GM23338 (cell line): ENCODE data around the gene ZNF516. TPM values are rescaled to one million over a fixed set of nuclear protein-coding genes. Genes with fewer than 3 reads are reported as not detected.

Source experiments
- ATAC-seq: fragments of 200-7000 bp; cut with Tn5 transposase; 3 replicates; pipeline ENCODE4 v1.9.1; 2020
- DNase-seq: peaks from one replicate; pipeline ENCODE4 v3.0.0-alpha.2; 2015; ENCODE audit warnings: low spot score
- H2AFZ ChIP-seq: fragments of 200-600 bp; sonication (generic); 2 replicates; pipeline ENCODE4 v1.8.0; 2016; ENCODE audit warnings: antibody characterized with exemption, mild to moderate bottlenecking, moderate library complexity
- H3F3A ChIP-seq: fragments of 200-600 bp; sonication (generic); replicated peaks from 2 replicates; pipeline ENCODE4 v1.8.0; 2017; ENCODE audit warnings: antibody characterized with exemption, mixed run types, low read depth
- H3K27ac ChIP-seq: fragments of 200-600 bp; sonication (generic); 2 replicates; pipeline ENCODE4 v1.6.1; 2016; ENCODE audit warnings: low read depth
- H3K27me3 ChIP-seq: fragments of 200-600 bp; sonication (generic); 2 replicates; pipeline ENCODE4 v1.8.0; 2016; ENCODE audit warnings: mild to moderate bottlenecking, mixed run types, moderate library complexity; ENCODE audit not compliant: insufficient read depth
- H3K36me3 ChIP-seq: fragments of 200-600 bp; sonication (generic); 2 replicates; pipeline ENCODE4 v1.8.0; 2016; ENCODE audit warnings: mild to moderate bottlenecking; ENCODE audit not compliant: insufficient read depth
- H3K4me1 ChIP-seq: fragments of 200-600 bp; sonication (generic); 2 replicates; pipeline ENCODE4 v1.8.0; 2016; ENCODE audit warnings: mild to moderate bottlenecking, moderate library complexity; ENCODE audit not compliant: insufficient read depth
- H3K4me2 ChIP-seq: fragments of 200-600 bp; sonication (generic); 2 replicates; pipeline ENCODE4 v1.7.1; 2017; ENCODE audit warnings: mixed run types
- H3K4me3 ChIP-seq: fragments of 200-600 bp; sonication (generic); 2 replicates; pipeline ENCODE4 v1.6.1; 2016; ENCODE audit warnings: mixed run types
- H3K79me2 ChIP-seq: fragments of 200-600 bp; sonication (generic); replicated peaks from 2 replicates; pipeline ENCODE4 v1.8.0; 2017; ENCODE audit warnings: mild to moderate bottlenecking; ENCODE audit not compliant: insufficient read depth
- H3K9me2 ChIP-seq: fragments of 200-600 bp; sonication (generic); 2 replicates; pipeline ENCODE4 v1.8.0; 2017; ENCODE audit not compliant: insufficient read depth
- H4K20me1 ChIP-seq: fragments of 200-600 bp; sonication (generic); replicated peaks from 2 replicates; pipeline ENCODE4 v1.8.0; 2017; ENCODE audit warnings: mild to moderate bottlenecking; ENCODE audit not compliant: insufficient read depth
- H3K27ac Mint-ChIP-seq: 2 replicates; pipeline ENCODE4 v1.8.0; 2020; ENCODE audit warnings: inconsistent platforms, mild to moderate bottlenecking, moderate library complexity, mixed read lengths
- H3K27me3 Mint-ChIP-seq: 3 replicates; pipeline ENCODE4 v1.8.0; 2022; ENCODE audit warnings: low read depth, mild to moderate bottlenecking, moderate library complexity, mixed read lengths, inconsistent platforms; ENCODE audit not compliant: insufficient read depth, poor library complexity
- H3K36me3 Mint-ChIP-seq: 3 replicates; pipeline ENCODE4 v1.8.0; 2021; ENCODE audit warnings: low read depth, mild to moderate bottlenecking, inconsistent platforms, moderate library complexity, mixed read lengths
- H3K4me1 Mint-ChIP-seq: 3 replicates; pipeline ENCODE4 v1.8.0; 2020; ENCODE audit warnings: mild to moderate bottlenecking, inconsistent platforms, mixed read lengths
- H3K4me3 Mint-ChIP-seq: 3 replicates; pipeline ENCODE4 v1.8.0; 2021; ENCODE audit warnings: moderate library complexity, mild to moderate bottlenecking, inconsistent platforms, mixed read lengths
- H3K9me3 Mint-ChIP-seq: 3 replicates; pipeline ENCODE4 v1.8.0; 2020; ENCODE audit warnings: moderate library complexity, mild to moderate bottlenecking, inconsistent platforms, mixed read lengths
- EZH2phosphoT487 ChIP-seq: fragments of 200-600 bp; sonication (generic); IDR thresholded peaks from one replicate; pipeline ENCODE4 v1.8.1; 2018; ENCODE audit warnings: antibody characterized with exemption; ENCODE audit not compliant: unreplicated experiment
- NANOG ChIP-seq: IDR thresholded peaks from 2 replicates; pipeline ENCODE4 v1.6.1; 2016; ENCODE audit warnings: antibody characterized with exemption, borderline replicate concordance
- REST ChIP-seq: IDR thresholded peaks from one replicate; pipeline ENCODE4 v1.6.1; 2018; ENCODE audit warnings: antibody characterized with exemption; ENCODE audit not compliant: unreplicated experiment
- STAT1 ChIP-seq: IDR thresholded peaks from one replicate; pipeline ENCODE4 v1.6.1; 2016; ENCODE audit warnings: antibody characterized with exemption; ENCODE audit not compliant: unreplicated experiment
- polyA plus RNA-seq: library from polyadenylated mRNA; unstranded; fragments of >200 nt; fragmentation: Nextera tagmentation; extraction: Ambion mirVana; gene quantifications from 2 replicates; pipeline ENCODE4 v1.2.1, GENCODE V29; 2016
- total RNA-seq: library from RNA; depleted of rRNA; stranded (reverse); fragments of >200 nt; shearing (Covaris generic); gene quantifications from 2 replicates; pipeline ENCODE4 v1.2.3, GENCODE V29; 2014
- TF ChIP-seq, protein P1 (sequence below): fragments of 250-450 bp; sonication (Bioruptor Pico); IDR thresholded peaks from 2 replicates; pipeline ENCODE4 v1.5.0; 2020; ENCODE audit warnings: mild to moderate bottlenecking, moderate library complexity

The ZNF516 gene
- total and polyA plus RNA-seq, 2 experiments from 2014 or later, result 11.9 to 24.2 TPM

- TF ChIP-seq, protein P1, sequence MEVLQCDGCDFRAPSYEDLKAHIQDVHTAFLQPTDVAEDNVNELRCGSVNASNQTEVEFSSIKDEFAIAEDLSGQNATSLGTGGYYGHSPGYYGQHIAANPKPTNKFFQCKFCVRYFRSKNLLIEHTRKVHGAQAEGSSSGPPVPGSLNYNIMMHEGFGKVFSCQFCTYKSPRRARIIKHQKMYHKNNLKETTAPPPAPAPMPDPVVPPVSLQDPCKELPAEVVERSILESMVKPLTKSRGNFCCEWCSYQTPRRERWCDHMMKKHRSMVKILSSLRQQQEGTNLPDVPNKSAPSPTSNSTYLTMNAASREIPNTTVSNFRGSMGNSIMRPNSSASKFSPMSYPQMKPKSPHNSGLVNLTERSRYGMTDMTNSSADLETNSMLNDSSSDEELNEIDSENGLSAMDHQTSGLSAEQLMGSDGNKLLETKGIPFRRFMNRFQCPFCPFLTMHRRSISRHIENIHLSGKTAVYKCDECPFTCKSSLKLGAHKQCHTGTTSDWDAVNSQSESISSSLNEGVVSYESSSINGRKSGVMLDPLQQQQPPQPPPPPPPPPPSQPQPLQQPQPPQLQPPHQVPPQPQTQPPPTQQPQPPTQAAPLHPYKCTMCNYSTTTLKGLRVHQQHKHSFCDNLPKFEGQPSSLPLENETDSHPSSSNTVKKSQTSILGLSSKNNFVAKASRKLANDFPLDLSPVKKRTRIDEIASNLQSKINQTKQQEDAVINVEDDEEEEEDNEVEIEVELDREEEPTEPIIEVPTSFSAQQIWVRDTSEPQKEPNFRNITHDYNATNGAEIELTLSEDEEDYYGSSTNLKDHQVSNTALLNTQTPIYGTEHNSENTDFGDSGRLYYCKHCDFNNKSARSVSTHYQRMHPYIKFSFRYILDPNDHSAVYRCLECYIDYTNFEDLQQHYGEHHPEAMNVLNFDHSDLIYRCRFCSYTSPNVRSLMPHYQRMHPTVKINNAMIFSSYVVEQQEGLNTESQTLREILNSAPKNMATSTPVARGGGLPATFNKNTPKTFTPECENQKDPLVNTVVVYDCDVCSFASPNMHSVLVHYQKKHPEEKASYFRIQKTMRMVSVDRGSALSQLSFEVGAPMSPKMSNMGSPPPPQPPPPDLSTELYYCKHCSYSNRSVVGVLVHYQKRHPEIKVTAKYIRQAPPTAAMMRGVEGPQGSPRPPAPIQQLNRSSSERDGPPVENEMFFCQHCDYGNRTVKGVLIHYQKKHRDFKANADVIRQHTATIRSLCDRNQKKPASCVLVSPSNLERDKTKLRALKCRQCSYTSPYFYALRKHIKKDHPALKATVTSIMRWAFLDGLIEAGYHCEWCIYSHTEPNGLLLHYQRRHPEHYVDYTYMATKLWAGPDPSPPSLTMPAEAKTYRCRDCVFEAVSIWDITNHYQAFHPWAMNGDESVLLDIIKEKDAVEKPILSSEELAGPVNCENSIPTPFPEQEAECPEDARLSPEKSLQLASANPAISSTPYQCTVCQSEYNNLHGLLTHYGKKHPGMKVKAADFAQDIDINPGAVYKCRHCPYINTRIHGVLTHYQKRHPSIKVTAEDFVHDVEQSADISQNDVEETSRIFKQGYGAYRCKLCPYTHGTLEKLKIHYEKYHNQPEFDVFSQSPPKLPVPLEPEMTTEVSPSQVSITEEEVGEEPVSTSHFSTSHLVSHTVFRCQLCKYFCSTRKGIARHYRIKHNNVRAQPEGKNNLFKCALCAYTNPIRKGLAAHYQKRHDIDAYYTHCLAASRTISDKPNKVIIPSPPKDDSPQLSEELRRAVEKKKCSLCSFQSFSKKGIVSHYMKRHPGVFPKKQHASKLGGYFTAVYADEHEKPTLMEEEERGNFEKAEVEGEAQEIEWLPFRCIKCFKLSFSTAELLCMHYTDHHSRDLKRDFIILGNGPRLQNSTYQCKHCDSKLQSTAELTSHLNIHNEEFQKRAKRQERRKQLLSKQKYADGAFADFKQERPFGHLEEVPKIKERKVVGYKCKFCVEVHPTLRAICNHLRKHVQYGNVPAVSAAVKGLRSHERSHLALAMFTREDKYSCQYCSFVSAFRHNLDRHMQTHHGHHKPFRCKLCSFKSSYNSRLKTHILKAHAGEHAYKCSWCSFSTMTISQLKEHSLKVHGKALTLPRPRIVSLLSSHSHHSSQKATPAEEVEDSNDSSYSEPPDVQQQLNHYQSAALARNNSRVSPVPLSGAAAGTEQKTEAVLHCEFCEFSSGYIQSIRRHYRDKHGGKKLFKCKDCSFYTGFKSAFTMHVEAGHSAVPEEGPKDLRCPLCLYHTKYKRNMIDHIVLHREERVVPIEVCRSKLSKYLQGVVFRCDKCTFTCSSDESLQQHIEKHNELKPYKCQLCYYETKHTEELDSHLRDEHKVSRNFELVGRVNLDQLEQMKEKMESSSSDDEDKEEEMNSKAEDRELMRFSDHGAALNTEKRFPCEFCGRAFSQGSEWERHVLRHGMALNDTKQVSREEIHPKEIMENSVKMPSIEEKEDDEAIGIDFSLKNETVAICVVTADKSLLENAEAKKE (CRISPR knock-in tag), result no peak
- no peak for TF ChIP-seq NANOG
- TF ChIP-seq STAT1, result no peak
Observed at GRCh38 chr18:76358774-76359173, 136.3 kb downstream of the ZNF516 start (continued).

- Mint-ChIP-seq H3K27me3 (no peaks in the 10 kb centered on the region), H3K4me3 (no peak overlapping the region), H3K4me1 (peaks cover 16% of the 10 kb centered on the region), H3K36me3 (peaks cover 29% of the 10 kb centered on the region), H3K27ac (no peak overlapping the region), H3K9me3 (peaks cover 10% of the 10 kb centered on the region; the same call in 2 of the 3 replicates)
- Histone ChIP-seq H3K79me2 (no peaks in the 10 kb centered on the region), H4K20me1 (no peaks in the 10 kb centered on the region), H3K27me3 (no peaks in the 10 kb centered on the region), H2AFZ (no peak overlapping the region), H3K4me2 (no peak overlapping the region), H3K27ac (no peak overlapping the region), H3K4me1 (peaks cover 11% of the 10 kb centered on the region), H3K4me3 (no peak overlapping the region), H3F3A (no peaks in the 10 kb centered on the region), H3K9me2 (no peaks in the 10 kb centered on the region), H3K36me3 (no peaks in the 10 kb centered on the region)
- DNase-seq (no peak), ATAC-seq (no peak)
- TF ChIP-seq EZH2phosphoT487 (no peak), REST (no peak)
Observed at GRCh38 chr18:76357585-76358260, 137.3 kb downstream of the ZNF516 start.
